ENCODE data around the gene LGI1.

The LGI1 gene

DNA sequence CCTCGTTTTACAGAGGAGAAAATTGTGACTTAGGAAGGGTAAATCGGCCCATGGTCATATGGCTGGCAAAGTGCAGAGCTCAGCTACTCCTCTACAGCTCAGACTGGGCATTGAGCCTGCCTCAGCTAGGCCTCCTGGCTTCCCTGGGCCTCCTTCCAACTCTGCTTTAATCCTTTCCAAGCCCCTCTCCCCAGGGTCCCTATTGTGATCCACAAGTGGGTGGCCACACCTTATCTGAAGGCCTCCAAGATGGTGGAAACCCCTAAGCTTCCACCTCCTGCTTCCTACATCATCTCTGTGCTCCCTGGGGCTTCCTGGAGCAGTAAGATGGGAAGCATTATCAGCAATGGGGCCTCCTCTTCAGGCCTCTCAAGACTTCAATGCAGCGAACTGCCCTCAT is 3.0 kb upstream of the LGI1 start:
- no CpG with 5 or more reads among the region's 3 CpGs for WGBS (ENCODE audit: extremely low coverage, insufficient coverage, insufficient read length)
- H3K14ac ChIP-seq (ENCODE audit: low read length): peak overlapping the region; percentile 40
- no peak for DNase-seq

DNA sequence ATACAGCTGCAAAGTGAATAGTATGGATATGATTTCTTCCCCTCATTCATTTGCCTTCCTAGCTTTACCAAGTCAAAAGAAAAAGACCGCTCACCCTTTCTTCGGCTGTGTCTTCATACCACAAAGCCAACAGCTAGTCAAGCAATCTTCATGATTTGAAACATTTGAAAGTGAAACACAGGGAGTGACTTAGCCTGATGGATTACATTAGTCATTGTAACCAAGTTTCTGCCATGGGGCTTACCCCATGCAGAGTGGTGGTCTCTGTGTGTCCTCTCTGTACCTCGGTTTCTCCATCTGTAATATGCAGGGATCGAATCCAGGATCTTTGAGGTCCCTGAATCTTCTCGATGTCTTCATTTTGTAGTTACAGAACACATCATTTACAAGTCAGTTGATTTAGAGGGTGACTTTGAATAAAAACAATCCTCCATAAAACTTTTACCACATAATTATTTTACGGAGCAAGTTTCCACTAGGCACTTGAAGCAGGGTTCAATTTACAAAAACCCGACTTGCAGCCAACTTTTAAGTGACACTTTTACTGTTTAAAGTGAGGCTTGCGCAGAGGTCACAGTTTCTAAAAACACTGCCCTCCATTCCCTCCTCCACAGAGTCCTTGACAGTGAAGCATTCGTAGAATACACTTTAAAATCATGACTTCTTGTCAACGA is 2.2 kb upstream of the LGI1 start:
- Histone ChIP-seq H3K4me1 (ENCODE audit: control insufficient read depth in 1 of 2, insufficient read depth in 2 of 2, low read length in 2 of 2) (peaks cover 31 to 47% of the 10 kb centered on the region in 2 experiments), H3K23ac (ENCODE audit: low read length) (no peak overlapping the region), H2AK5ac (ENCODE audit: low read length) (no peak overlapping the region), H3K36me3 (ENCODE audit: control insufficient read depth in 1 of 2, insufficient read depth in 2 of 2, low read length in 2 of 2) (no peaks in the 10 kb centered on the region), H3K79me2 (ENCODE audit: control insufficient read depth, insufficient read depth, low read length, poor library complexity) (no peaks in the 10 kb centered on the region), H4K12ac (ENCODE audit: low read depth, low read length) (no peak overlapping the region), H4K8ac (ENCODE audit: low read depth, low read length) (no peak overlapping the region), H3K4me3 (ENCODE audit: low read depth, low read length) (no peak overlapping the region), H2BK120ac (ENCODE audit: insufficient read depth, low read length, poor library complexity) (no peak overlapping the region), H2BK5ac (ENCODE audit: low read depth, low read length, poor library complexity) (no peak overlapping the region), H3K9ac (ENCODE audit: low read length) (no peak overlapping the region), H3K18ac (ENCODE audit: low read length) (no peak overlapping the region), H3K9me3 (ENCODE audit: insufficient read depth, low read depth, low read length) (peaks cover 2% of the 10 kb centered on the region), H2BK12ac (ENCODE audit: low read length) (peak overlapping the region; percentile 88), H4K91ac (ENCODE audit: low read depth, low read length) (no peak overlapping the region), H3K27ac (ENCODE audit: low read depth, low read length) (no peak overlapping the region), H3K79me1 (ENCODE audit: low read length) (peaks cover 19% of the 10 kb centered on the region), H2AFZ (ENCODE audit: insufficient read depth, low read length, poor library complexity) (no peak overlapping the region), H3K4ac (ENCODE audit: low read depth, low read length) (no peak overlapping the region), H3K27me3 (ENCODE audit: insufficient read depth, low read length) (no peaks in the 10 kb centered on the region), H3K4me2 (ENCODE audit: low read length) (no peak overlapping the region), H3K14ac (ENCODE audit: low read length) (no peak overlapping the region)
- no peak for DNase-seq
- WGBS (ENCODE audit: extremely low coverage, insufficient coverage, insufficient read length): no CpG with 5 or more reads among the region's 10 CpGs

More for the DNA sequence above, 3.0 kb upstream of the LGI1 start:
- no peak overlapping the region for H2AFZ ChIP-seq (ENCODE audit: insufficient read depth, low read length, poor library complexity)
- peak overlapping the region; percentile 37 for H3K18ac ChIP-seq (ENCODE audit: low read length)
- H3K4ac ChIP-seq (ENCODE audit: low read depth, low read length): peak overlapping the region; percentile 52
- no peak overlapping the region for H3K9ac ChIP-seq (ENCODE audit: low read length)
- H3K79me1 ChIP-seq (ENCODE audit: low read length): peaks cover 19% of the 10 kb centered on the region
- H4K8ac ChIP-seq (ENCODE audit: low read depth, low read length): peak overlapping the region; percentile 57
- no peak overlapping the region for H3K27ac ChIP-seq (ENCODE audit: low read depth, low read length)
- H3K23ac ChIP-seq (ENCODE audit: low read length): no peak overlapping the region
- peaks cover 31 to 47% of the 10 kb centered on the region in 2 experiments for H3K4me1 ChIP-seq (ENCODE audit: control insufficient read depth in 1 of 2, insufficient read depth in 2 of 2, low read length in 2 of 2)
- no peak overlapping the region for H3K4me2 ChIP-seq (ENCODE audit: low read length)
- no peaks in the 10 kb centered on the region for H3K27me3 ChIP-seq (ENCODE audit: insufficient read depth, low read length)
- H2BK5ac ChIP-seq (ENCODE audit: low read depth, low read length, poor library complexity): peak overlapping the region; percentile 42
- no peak overlapping the region for H3K4me3 ChIP-seq (ENCODE audit: low read depth, low read length)
- no peaks in the 10 kb centered on the region for H3K79me2 ChIP-seq (ENCODE audit: control insufficient read depth, insufficient read depth, low read length, poor library complexity)
- no peaks in the 10 kb centered on the region for H3K36me3 ChIP-seq (ENCODE audit: control insufficient read depth in 1 of 2, insufficient read depth in 2 of 2, low read length in 2 of 2)
- H4K91ac ChIP-seq (ENCODE audit: low read depth, low read length): peak overlapping the region; percentile 83
- H2BK120ac ChIP-seq (ENCODE audit: insufficient read depth, low read length, poor library complexity): peak overlapping the region; percentile 45
- no peak overlapping the region for H4K12ac ChIP-seq (ENCODE audit: low read depth, low read length)
- H2BK12ac ChIP-seq (ENCODE audit: low read length): peak overlapping the region; percentile 93
- peaks cover 2% of the 10 kb centered on the region for H3K9me3 ChIP-seq (ENCODE audit: insufficient read depth, low read depth, low read length)
- peak overlapping the region; percentile 79 for H2AK5ac ChIP-seq (ENCODE audit: low read length)

- no peak overlapping the region for H3K18ac ChIP-seq (ENCODE audit: low read length)
- no CpG with 5 or more reads among the region's 3 CpGs for WGBS (ENCODE audit: extremely low coverage, insufficient coverage, insufficient read length)
These were observed 1.6 kb upstream of the LGI1 start for GRCh38 chr10:93756118-93756517.

DNA sequence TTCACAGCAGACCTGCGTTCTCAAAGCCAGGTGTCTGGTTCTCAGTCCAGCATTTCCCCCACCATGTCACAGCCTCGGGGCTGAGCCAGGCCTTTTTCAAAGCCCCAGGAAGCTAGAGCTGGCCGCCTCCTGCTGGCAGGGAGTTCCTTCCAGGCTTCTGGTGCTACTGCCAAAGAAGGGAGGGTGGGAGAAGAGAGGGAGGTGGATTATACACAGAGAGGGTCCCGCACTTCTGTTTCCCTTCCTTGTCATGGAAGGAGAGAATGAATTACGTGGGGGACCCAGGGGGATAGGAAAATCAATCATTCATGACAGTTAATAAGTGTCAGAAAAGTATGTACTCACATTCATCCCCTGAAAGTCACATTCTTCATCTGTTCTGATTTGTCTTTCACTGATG is 600 bp upstream of the LGI1 start:
- Histone ChIP-seq H3K9me3 (ENCODE audit: insufficient read depth, low read depth, low read length) (peaks cover 2% of the 10 kb centered on the region), H3K79me2 (ENCODE audit: control insufficient read depth, insufficient read depth, low read length, poor library complexity) (no peaks in the 10 kb centered on the region), H3K4me2 (ENCODE audit: low read length) (no peak overlapping the region), H2AFZ (ENCODE audit: insufficient read depth, low read length, poor library complexity) (no peak overlapping the region), H2BK12ac (ENCODE audit: low read length) (peak overlapping the region; percentile 19), H3K9ac (ENCODE audit: low read length) (no peak overlapping the region), H2BK120ac (ENCODE audit: insufficient read depth, low read length, poor library complexity) (no peak overlapping the region), H2BK5ac (ENCODE audit: low read depth, low read length, poor library complexity) (peak overlapping the region; percentile 67), H4K91ac (ENCODE audit: low read depth, low read length) (no peak overlapping the region), H3K14ac (ENCODE audit: low read length) (no peak overlapping the region), H3K4ac (ENCODE audit: low read depth, low read length) (no peak overlapping the region), H3K4me1 (ENCODE audit: control insufficient read depth in 1 of 2, insufficient read depth in 2 of 2, low read length in 2 of 2) (peaks cover 31 to 41% of the 10 kb centered on the region in 2 experiments), H3K4me3 (ENCODE audit: low read depth, low read length) (no peak overlapping the region), H3K18ac (ENCODE audit: low read length) (no peak overlapping the region), H3K27me3 (ENCODE audit: insufficient read depth, low read length) (no peaks in the 10 kb centered on the region), H2AK5ac (ENCODE audit: low read length) (no peak overlapping the region), H3K27ac (ENCODE audit: low read depth, low read length) (peak overlapping the region; percentile 50), H3K79me1 (ENCODE audit: low read length) (peaks cover 18% of the 10 kb centered on the region), H4K8ac (ENCODE audit: low read depth, low read length) (no peak overlapping the region), H3K36me3 (ENCODE audit: control insufficient read depth in 1 of 2, insufficient read depth in 2 of 2, low read length in 2 of 2) (no peaks in the 10 kb centered on the region), H3K23ac (ENCODE audit: low read length) (no peak overlapping the region), H4K12ac (ENCODE audit: low read depth, low read length) (no peak overlapping the region)
- WGBS (ENCODE audit: extremely low coverage, insufficient coverage, insufficient read length): no CpG with 5 or more reads among the region's 5 CpGs
- DNase-seq: peak in 1 of 2 donors; percentile 33

More at GRCh38 chr10:93756118-93756517, 1.6 kb upstream of the LGI1 start:
- Histone ChIP-seq H3K4me1 (ENCODE audit: control insufficient read depth in 1 of 2, insufficient read depth in 2 of 2, low read length in 2 of 2) (peaks cover 32 to 47% of the 10 kb centered on the region in 2 experiments), H3K79me2 (ENCODE audit: control insufficient read depth, insufficient read depth, low read length, poor library complexity) (no peaks in the 10 kb centered on the region), H3K36me3 (ENCODE audit: control insufficient read depth in 1 of 2, insufficient read depth in 2 of 2, low read length in 2 of 2) (no peaks in the 10 kb centered on the region), H2AFZ (ENCODE audit: insufficient read depth, low read length, poor library complexity) (no peak overlapping the region), H3K9ac (ENCODE audit: low read length) (no peak overlapping the region), H2BK12ac (ENCODE audit: low read length) (peak overlapping the region; percentile 20), H4K91ac (ENCODE audit: low read depth, low read length) (peak overlapping the region; percentile 50), H2AK5ac (ENCODE audit: low read length) (no peak overlapping the region), H2BK5ac (ENCODE audit: low read depth, low read length, poor library complexity) (no peak overlapping the region), H3K4me3 (ENCODE audit: low read depth, low read length) (no peak overlapping the region), H3K4me2 (ENCODE audit: low read length) (no peak overlapping the region), H2BK120ac (ENCODE audit: insufficient read depth, low read length, poor library complexity) (no peak overlapping the region), H3K79me1 (ENCODE audit: low read length) (peaks cover 21% of the 10 kb centered on the region), H3K23ac (ENCODE audit: low read length) (no peak overlapping the region), H3K27ac (ENCODE audit: low read depth, low read length) (no peak overlapping the region), H3K14ac (ENCODE audit: low read length) (no peak overlapping the region), H4K12ac (ENCODE audit: low read depth, low read length) (no peak overlapping the region), H3K4ac (ENCODE audit: low read depth, low read length) (no peak overlapping the region), H3K27me3 (ENCODE audit: insufficient read depth, low read length) (no peaks in the 10 kb centered on the region), H4K8ac (ENCODE audit: low read depth, low read length) (no peak overlapping the region), H3K9me3 (ENCODE audit: insufficient read depth, low read depth, low read length) (peaks cover 2% of the 10 kb centered on the region)
- no peak for DNase-seq

All from trophoblast cell (in vitro differentiated cells and primary cell).